Right lobe of liver (tissue), 6 donors: ENCODE measurements around the gene RIMBP2. TPM values are rescaled to one million over a fixed set of nuclear protein-coding genes. Genes with fewer than 3 reads are reported as not detected.

Experiments used
- ATAC-seq, 4 donors: fragments of 200-7000 bp; cut with Tn5 transposase; one replicate each; pipeline ENCODE4 v1.9.1; 2020; ENCODE audit warnings: mild to moderate bottlenecking in 4 of 4, moderate library complexity in 4 of 4
- DNase-seq, 3 donors: peaks; one replicate each; pipeline ENCODE4 v3.0.0-alpha.2; 2020
- H3K27ac ChIP-seq, 3 donors: fragments of 200-600 bp; one replicate each; pipeline ENCODE4 v1.8.0; 2022
- H3K27me3 ChIP-seq, 2 donors: fragments of 200-600 bp; one replicate each; pipeline ENCODE4 v1.8.0; 2022
- H3K36me3 ChIP-seq, 4 donors: fragments of 200-600 bp; sonication (generic) in 1 of 4; one replicate each; pipeline versions ENCODE4 v1.5.1 to v1.8.0; 2017 to 2022; ENCODE audit warnings: control low read depth in 1 of 4
- H3K4me1 ChIP-seq, 4 donors: fragments of 200-600 bp; sonication (generic) in 1 of 4; one replicate each; pipeline versions ENCODE4 v1.5.1 to v1.8.0; 2017 to 2022; ENCODE audit warnings: control low read depth in 1 of 4
- H3K4me3 ChIP-seq, 3 donors: fragments of 200-600 bp; one replicate each; pipeline ENCODE4 v1.8.0; 2022
- H3K9me3 ChIP-seq, 4 donors: fragments of 200-600 bp; sonication (generic) in 1 of 4; one replicate each; pipeline versions ENCODE4 v1.5.1 to v1.8.0; 2017 to 2022; ENCODE audit warnings: control low read depth in 1 of 4
- CTCF ChIP-seq, 4 donors: fragments of 200-600 bp in 3 of 4; fragments of 450-650 bp in 1 of 4; IDR thresholded peaks; one replicate each; pipeline versions ENCODE4 v1.5.1 to v1.8.0; 2016 to 2022; ENCODE audit warnings: antibody characterized with exemption in 4 of 4, mild to moderate bottlenecking in 2 of 4
- POLR2A ChIP-seq: fragments of 450-650 bp; IDR thresholded peaks from one replicate; pipeline ENCODE4 v1.6.1; 2017; ENCODE audit warnings: antibody characterized with exemption, mild to moderate bottlenecking
- WGBS: methylation state at CpG from one replicate; pipeline ENCODE4 v1.1.6; 2018; ENCODE audit warnings: low coverage, low lambda C conversion rate; ENCODE audit not compliant: insufficient coverage; ENCODE audit errors: missing lambda C conversion rate; 5-methylcytosine and 5-hydroxymethylcytosine counted together
- intact Hi-C, 2 donors: fragments of 100-400 bp; cut with DNase I; formaldehyde crosslinking; loops; one replicate each; pipeline versions ENCODE4 v1.11.2 to v1.14.1; 2022
- total RNA-seq, 6 experiments: library from RNA; depleted of rRNA in 2 of 6; stranded (reverse); fragments of >200 nt in 2 of 6; fragmentation: NEBNext Ultra II Directional in 3 of 6; extraction: Animal tissue kit (Norgen Biotek cat#: 25700) in 3 of 6; gene quantifications; one replicate each; pipeline versions ENCODE4 v1.1.0 to v1.2.4, GENCODE V29; 2016 to 2023
- donor health status: DM: no; HTN: yes; CAD: no.
- donor health status: DM: no; HTN: no; CAD: no.
- donor health status: DM: no; HTN: no; CAD: no.
- donor health status: DM: no; HTN: yes; CAD: no.
- donor health status: DM: no; HTN: yes; CAD: no.

The RIMBP2 gene
- total RNA-seq, 6 experiments from 2014 or later, result 0.04 to 0.19 TPM; not detected in 4

GRCh38 chr12:130595566-130595965 is 120.5 kb downstream of the RIMBP2 start:
- H3K36me3 ChIP-seq, result no peaks in the 10 kb centered on the region
- no peak overlapping the region for H3K4me3 ChIP-seq
- no peaks in the 10 kb centered on the region for H3K4me1 ChIP-seq
- DNase-seq (no peak), ATAC-seq (no peak)
- no peaks in the 10 kb centered on the region for H3K27me3 ChIP-seq
- intact Hi-C loops, result no loop called here
- TF ChIP-seq CTCF (IDR thresholded peaks at IDR 0.05) (no peak), POLR2A (no peak)
- no peak overlapping the region for H3K27ac ChIP-seq
- WGBS, result 73% methylated on average over 8 of the region's 9 CpGs
- H3K9me3 ChIP-seq, result no peaks in the 10 kb centered on the region

GRCh38 chr12:130593056-130593455 is 123.0 kb downstream of the RIMBP2 start:
- Histone ChIP-seq H3K27ac (no peak overlapping the region), H3K4me3 (no peak overlapping the region), H3K9me3 (no peaks in the 10 kb centered on the region), H3K4me1 (no peaks in the 10 kb centered on the region), H3K27me3 (no peaks in the 10 kb centered on the region), H3K36me3 (no peaks in the 10 kb centered on the region)
- intact Hi-C loops, result no loop called here
- WGBS, result 61% methylated on average over 8 of the region's 11 CpGs
- ATAC-seq (no peak), DNase-seq (no peak)
- no peak for TF ChIP-seq CTCF (IDR thresholded peaks at IDR 0.05)
- no peak for TF ChIP-seq POLR2A

GRCh38 chr12:130592641-130593040 is 123.5 kb downstream of the RIMBP2 start:
- Histone ChIP-seq H3K27ac (no peak overlapping the region), H3K36me3 (no peaks in the 10 kb centered on the region), H3K4me1 (no peaks in the 10 kb centered on the region), H3K9me3 (no peaks in the 10 kb centered on the region), H3K4me3 (no peak overlapping the region), H3K27me3 (no peaks in the 10 kb centered on the region)
- DNase-seq, result no peak
- intact Hi-C loops, result no loop called here
- TF ChIP-seq CTCF (IDR thresholded peaks at IDR 0.05), result no peak
- no peak for TF ChIP-seq POLR2A
- 76% methylated on average over 13 of the region's 23 CpGs for WGBS
- ATAC-seq, result no peak

- no peak overlapping the region for H3K4me3 ChIP-seq
- H3K27me3 ChIP-seq, result no peaks in the 10 kb centered on the region
- ATAC-seq (no peak), DNase-seq (no peak)
- WGBS, result 0% methylated on average over 1 of the region's 9 CpGs
- no peaks in the 10 kb centered on the region for H3K36me3 ChIP-seq
- no peak for TF ChIP-seq POLR2A
- intact Hi-C loops, result no loop called here
- no peaks in the 10 kb centered on the region for H3K4me1 ChIP-seq
- H3K27ac ChIP-seq, result no peak overlapping the region
- no peaks in the 10 kb centered on the region for H3K9me3 ChIP-seq
These were observed 124.4 kb downstream of the RIMBP2 start for GRCh38 chr12:130591736-130592135.

GRCh38 chr12:130590685-130591084 is 125.4 kb downstream of the RIMBP2 start:
- Histone ChIP-seq H3K27me3 (no peaks in the 10 kb centered on the region), H3K36me3 (no peaks in the 10 kb centered on the region), H3K27ac (no peak overlapping the region), H3K4me1 (no peaks in the 10 kb centered on the region), H3K9me3 (no peaks in the 10 kb centered on the region), H3K4me3 (no peak overlapping the region)
- TF ChIP-seq POLR2A (no peak), CTCF (IDR thresholded peaks at IDR 0.05) (no peak)
- ATAC-seq (no peak), DNase-seq (no peak)
- intact Hi-C loops, result no loop called here
- WGBS, result 56% methylated on average over 10 of the region's 12 CpGs
